ENCODE measurements around the gene RDH5.
"Not testable (repeated sequence)": the region's sequence is repeated elsewhere in the genome, so short reads cannot be mapped to it uniquely, and the experiment has no call there.

Gene RDH5

DNA sequence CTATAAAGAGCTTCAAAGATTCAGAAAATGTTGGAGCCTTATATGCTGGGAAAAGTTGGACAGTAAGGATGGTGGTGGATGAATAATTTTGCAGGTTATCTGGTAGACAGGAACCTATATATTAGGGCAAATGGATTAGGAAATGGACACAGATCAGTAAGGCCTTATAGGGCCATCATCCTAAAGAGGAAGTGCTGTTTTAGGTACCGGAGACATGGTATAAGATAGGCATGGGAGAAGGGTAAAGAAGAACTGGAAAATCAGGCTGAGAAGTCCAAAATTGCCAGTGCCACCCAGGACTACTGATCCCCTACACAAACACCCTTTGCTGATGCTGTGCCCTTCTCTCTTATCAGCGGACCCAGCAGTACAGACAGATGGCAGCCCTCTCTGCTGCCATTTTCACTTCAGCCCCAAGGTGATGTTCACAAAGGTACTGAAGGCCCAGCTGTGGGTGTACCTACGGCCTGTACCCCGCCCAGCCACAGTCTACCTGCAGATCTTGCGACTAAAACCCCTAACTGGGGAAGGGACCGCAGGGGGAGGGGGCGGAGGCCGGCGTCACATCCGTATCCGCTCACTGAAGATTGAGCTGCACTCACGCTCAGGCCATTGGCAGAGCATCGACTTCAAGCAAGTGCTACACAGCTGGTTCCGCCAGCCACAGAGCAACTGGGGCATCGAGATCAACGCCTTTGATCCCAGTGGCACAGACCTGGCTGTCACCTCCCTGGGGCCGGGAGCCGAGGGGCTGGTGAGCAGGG, 28.2 kb downstream of the RDH5 start:
- DNase-seq: no peak

DNA sequence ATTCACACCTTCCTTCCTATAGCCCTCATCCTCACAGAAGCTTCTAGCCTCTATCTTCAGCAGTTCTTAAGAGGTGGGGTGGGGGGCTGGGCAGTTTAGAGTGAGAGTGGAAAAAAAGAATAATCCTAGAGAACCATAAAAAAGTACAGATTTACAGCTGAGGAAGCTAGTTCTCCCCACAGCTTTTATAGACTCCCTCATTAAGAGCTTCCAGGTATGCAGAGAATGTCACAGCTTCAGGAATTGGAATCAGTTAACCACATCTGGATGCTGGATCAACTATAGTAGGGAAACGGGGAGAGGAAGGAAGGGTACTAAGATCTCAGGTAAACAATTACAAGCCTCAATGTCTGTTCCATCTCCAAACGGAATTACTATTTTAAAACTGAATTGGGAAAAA, 35.1 kb downstream of the RDH5 start:
- no peak for DNase-seq

DNA sequence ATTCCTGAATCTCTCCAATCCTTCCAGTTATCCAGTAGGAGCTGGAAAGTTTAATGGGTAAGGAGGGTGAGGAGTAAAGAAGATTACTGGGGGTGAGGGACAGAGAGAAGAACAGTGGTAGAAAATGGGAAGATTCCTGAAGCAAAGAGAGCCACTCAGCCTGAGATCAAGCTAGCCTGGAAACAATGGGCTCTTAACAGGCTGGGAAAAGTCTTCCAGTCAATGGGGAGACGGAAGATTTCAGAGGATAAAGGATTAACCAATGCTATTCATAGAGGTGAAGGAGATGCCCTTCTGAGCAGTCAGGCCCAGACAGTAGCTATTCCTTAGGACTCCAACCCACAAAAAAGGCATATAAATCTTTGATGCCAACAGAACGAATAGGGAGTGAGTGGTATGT, 37.5 kb downstream of the RDH5 start:
- DNase-seq: no peak

DNA sequence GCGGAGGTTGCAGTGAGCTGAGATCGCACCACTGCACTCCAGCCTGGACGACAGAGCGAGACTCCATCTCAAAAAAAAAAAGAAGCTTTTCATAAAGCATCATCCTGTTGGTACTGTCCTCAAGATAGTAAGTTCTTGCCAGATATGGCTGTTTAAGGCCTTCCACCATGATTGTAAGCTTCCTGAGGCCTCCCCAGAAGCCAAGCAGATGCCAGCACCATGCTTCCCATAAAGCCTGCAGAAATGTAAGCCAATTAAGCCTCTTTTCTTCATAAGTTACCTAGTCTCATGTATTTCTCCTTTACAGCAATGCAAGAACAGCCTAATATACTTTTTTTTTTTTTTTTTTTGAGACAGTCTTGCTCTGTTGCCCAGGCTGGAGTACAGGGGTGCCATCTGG, 38.4 kb downstream of the RDH5 start:
- not testable (repeated sequence) for DNase-seq

DNA sequence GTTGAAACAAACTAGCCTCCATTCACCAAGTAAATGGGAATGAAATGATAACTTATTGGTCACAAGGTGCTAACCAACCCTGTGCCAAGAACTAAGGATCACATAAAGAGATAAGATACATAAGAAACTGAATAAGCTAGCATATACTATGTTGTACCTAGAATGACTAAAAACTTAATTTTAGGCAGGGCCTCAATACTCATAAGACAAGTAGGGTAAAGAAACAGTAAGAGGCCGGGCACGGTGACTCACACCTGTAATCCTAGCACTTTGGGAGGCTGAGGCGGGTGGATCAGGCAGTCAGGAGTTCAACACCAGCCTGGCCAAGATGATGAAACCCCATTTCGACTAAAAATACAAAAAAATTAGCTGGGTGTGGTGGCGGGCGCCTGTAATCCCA, 40.5 kb downstream of the RDH5 start:
- peak; percentile 21 to 46 for DNase-seq

DNA sequence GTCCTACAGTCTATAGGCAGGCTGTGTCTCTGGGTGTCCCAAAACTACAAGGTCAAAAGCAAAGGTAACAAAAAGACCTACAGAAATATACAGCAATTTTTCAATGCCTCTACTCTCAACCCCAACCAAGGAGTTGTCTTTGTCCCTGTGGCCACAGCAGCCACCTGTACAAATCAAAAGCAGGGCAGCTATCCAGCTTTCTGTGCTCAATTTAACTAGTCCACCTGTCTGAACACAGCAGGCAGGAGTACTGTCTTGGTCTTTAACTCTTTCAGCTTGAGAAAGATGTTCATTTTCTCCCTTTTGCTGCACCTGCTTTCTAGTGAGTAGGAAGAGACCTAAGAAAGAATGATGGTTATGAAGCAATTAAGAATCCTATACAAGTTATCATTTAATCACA, 42.5 kb downstream of the RDH5 start:
- no peak for DNase-seq

DNA sequence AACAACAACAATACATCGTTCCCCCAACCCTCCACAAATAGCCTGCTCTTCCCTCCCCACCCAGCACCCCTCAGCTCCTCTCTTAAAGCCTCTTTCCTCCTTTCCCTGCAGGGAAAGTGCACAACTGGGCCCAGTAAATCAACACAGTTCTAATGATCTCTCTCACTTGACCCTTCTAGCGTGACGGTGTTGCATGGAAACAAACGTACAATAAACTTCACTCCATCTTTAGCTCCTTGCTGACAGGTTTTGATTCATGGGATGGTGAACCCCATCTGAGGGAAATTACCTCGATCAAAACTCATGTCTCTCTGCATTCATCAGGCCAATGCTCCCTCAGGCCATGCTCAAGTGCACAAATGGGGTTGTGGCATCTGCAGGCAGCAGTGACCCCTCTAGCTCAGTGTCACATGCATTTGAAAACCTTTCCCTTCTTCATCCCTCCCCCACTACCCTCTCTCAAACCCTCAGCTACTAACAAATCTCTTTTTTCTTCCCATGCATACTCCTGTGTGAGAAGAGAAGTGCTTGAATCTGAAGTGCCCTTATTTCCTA, 45.6 kb downstream of the RDH5 start:
- DNase-seq: no peak

DNA sequence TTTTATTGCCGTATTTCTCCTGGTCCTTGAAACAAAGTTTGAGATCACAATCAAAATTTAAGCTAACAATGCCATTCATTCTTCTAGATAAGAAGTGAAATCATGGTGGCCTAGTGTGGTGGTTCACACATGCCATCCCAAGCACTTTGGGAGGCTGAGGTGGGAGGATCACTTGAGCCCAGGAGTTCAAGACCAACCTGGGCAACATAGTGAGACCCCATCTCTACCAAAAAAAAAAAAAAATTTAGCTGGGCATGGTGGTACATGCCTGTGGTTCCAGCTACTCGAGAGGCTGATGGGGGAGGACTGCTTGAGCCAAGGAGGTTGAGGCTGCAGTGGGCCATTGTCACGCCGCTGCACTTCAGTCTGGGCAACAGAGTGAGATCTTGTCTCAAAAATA, 47.0 kb downstream of the RDH5 start:
- no peak for DNase-seq

DNA sequence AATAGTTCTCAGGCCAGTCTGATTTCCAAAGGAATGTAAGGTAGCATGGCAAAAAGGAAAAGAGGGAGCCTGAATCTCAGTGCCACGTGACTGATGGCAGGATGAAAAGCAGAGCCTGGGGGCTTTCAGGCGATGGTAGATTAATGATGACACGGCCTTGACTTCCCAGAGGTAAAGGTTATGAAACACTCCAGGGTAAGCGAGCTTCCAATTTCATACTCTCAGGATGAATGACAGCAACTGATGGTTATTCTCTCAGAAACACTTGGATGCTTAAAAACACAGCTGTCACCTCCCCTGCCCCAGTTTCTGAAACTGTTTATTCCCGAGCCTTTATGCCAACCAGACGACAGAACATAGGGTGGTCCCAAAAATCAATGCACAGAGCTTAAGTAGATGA, 51.5 kb downstream of the RDH5 start:
- no peak for DNase-seq

All from stimulated activated CD4-positive, alpha-beta T cell treated with anti-CD3 and anti-CD28 coated beads, Interleukin-2, amount 100 ng/mL, for 48 hours (primary cell).